ENCODE results near the gene RARA.
A peak's percentile ranks its signal among the peaks of the same experiment; 100 is the strongest.
"Not testable (repeated sequence)": the region's sequence is repeated elsewhere in the genome, so short reads cannot be mapped to it uniquely, and the experiment has no call there.

RARA gene

DNA sequence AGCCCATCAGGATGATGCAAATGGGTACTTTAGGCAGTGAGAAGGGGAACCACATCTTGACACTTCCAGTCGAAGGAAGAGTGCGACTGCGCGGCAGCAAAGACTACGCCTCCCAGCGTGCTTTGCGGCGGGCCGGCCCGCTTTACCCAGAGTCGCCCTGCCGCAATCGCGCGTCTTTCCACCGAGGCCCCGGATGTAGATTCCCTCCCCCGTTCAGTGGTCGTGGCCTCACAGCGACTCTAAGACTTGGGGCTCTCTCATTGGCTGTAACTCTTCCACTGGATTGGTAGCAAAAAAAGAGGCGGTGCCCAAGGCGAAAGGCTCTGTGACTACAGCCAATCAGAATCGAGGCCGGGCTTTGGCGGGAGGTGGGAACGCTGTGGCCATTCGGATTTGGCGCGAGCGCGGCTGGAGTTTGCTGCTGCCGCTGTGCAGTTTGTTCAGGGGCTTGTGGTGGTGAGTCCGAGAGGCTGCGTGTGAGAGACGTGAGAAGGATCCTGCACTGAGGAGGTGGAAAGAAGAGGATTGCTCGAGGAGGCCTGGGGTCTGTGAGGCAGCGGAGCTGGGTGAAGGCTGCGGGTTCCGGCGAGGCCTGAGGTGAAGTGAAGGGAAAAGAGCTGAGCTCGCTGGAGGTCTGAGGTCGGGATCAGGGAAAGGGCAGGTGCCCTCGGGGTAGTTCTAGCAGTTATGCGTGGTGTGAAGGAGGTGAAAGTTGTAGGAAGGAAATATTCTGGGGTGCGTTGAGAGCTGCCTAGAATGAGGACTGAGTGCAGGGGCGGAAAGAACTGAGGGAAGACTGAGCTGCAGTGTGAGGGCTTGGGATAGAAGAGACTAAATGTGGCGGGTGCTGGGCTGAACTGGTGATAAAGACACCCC is 21.2 kb upstream of the RARA start, which contains the start of gene CDC6:
Gene CDC6 (plus strand): TSS at position 386 of the 876 bp plus-strand sequence. CDS start 1,542 bp downstream, outside the sequence.
- H3K27ac Mint-ChIP-seq: peak within 1 kb of the TSS; percentile 98
- no peaks in the 10 kb centered on the region for H3K27me3 Mint-ChIP-seq
- DNase-seq: peak; percentile 98
- H3K36me3 Mint-ChIP-seq: peaks cover 14 to 23% of the 10 kb centered on the region in 2 donors
- no peaks in the 10 kb centered on the region for H3K9me3 Mint-ChIP-seq
- peak; percentile 93 to 95 for ATAC-seq (replicated peaks)
- peaks cover 19 to 31% of the 10 kb centered on the region in 2 donors for H3K4me1 Mint-ChIP-seq
- H3K4me3 Mint-ChIP-seq: peak within 1 kb of the TSS; percentile 88 to 100

DNA sequence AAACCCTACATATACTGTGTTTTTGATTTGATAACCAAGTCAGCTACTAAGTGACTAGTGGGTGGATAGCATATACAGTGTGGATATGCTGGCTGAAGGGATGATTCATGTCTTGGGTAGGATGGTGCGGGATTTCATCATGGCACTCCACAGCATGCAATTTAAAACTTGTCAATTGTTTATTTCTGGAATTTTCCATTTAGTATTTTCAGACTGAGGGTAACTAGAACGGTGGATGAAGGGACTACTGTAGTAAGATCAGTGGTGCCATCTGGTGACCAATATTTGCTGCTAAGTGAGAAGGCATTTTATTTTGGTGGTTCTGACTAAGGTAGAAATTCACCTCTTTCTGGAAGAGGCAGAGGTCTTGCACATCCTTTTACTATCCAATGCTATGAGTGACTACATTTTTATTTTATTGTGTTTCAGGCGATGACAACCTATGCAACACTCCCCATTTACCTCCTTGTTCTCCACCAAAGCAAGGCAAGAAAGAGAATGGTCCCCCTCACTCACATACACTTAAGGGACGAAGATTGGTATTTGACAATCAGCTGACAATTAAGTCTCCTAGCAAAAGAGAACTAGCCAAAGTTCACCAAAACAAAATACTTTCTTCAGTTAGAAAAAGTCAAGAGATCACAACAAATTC is 18.2 kb upstream of the RARA start:
- no peak overlapping the region for H3K27ac Mint-ChIP-seq
- H3K27me3 Mint-ChIP-seq: no peaks in the 10 kb centered on the region
- DNase-seq: no peak
- H3K9me3 Mint-ChIP-seq: no peaks in the 10 kb centered on the region
- peaks cover 15 to 30% of the 10 kb centered on the region in 2 donors for H3K36me3 Mint-ChIP-seq
- peaks cover 15 to 24% of the 10 kb centered on the region in 2 donors for H3K4me1 Mint-ChIP-seq
- no peak for ATAC-seq (replicated peaks)
- no peak overlapping the region for H3K4me3 Mint-ChIP-seq

DNA sequence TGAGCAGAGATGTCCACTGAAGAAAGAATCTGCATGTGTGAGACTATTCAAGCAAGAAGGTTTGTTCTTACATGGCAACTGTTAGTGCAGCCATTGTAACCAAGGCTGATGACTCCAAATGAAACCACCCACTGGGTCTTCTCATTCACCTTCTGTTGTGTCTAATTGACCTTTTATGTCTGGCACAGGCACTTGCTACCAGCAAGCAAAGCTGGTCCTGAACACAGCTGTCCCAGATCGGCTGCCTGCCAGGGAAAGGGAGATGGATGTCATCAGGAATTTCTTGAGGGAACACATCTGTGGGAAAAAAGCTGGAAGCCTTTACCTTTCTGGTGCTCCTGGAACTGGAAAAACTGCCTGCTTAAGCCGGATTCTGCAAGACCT is 17.7 kb upstream of the RARA start:
- ATAC-seq (replicated peaks) (no peak), DNase-seq (no peak)
- no peak overlapping the region for H3K4me3 Mint-ChIP-seq
- H3K36me3 Mint-ChIP-seq: peaks cover 17 to 33% of the 10 kb centered on the region in 2 donors
- H3K4me1 Mint-ChIP-seq: peaks cover 15 to 24% of the 10 kb centered on the region in 2 donors
- H3K9me3 Mint-ChIP-seq: no peaks in the 10 kb centered on the region
- H3K27ac Mint-ChIP-seq: no peak overlapping the region
- H3K27me3 Mint-ChIP-seq: no peaks in the 10 kb centered on the region

DNA sequence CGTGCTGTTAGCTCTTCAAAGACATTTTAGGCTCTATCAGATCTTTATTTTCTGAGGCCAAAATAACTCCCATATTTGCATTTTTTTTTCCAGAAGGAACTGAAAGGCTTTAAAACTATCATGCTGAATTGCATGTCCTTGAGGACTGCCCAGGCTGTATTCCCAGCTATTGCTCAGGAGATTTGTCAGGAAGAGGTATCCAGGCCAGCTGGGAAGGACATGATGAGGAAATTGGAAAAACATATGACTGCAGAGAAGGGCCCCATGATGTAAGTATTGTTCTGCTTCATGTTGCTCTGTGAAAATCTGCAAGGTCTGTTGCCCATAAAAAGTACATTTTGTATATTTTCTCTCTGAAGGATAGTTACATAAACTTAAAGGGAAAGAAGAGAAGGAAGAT is 15.6 kb upstream of the RARA start:
- H3K4me3 Mint-ChIP-seq: no peak overlapping the region
- DNase-seq: no peak
- peaks cover 6 to 13% of the 10 kb centered on the region in 2 donors for H3K4me1 Mint-ChIP-seq
- H3K27ac Mint-ChIP-seq: no peak overlapping the region
- no peaks in the 10 kb centered on the region for H3K9me3 Mint-ChIP-seq
- H3K27me3 Mint-ChIP-seq: no peaks in the 10 kb centered on the region
- H3K36me3 Mint-ChIP-seq: peaks cover 17 to 39% of the 10 kb centered on the region in 2 donors
- ATAC-seq (replicated peaks): no peak

DNA sequence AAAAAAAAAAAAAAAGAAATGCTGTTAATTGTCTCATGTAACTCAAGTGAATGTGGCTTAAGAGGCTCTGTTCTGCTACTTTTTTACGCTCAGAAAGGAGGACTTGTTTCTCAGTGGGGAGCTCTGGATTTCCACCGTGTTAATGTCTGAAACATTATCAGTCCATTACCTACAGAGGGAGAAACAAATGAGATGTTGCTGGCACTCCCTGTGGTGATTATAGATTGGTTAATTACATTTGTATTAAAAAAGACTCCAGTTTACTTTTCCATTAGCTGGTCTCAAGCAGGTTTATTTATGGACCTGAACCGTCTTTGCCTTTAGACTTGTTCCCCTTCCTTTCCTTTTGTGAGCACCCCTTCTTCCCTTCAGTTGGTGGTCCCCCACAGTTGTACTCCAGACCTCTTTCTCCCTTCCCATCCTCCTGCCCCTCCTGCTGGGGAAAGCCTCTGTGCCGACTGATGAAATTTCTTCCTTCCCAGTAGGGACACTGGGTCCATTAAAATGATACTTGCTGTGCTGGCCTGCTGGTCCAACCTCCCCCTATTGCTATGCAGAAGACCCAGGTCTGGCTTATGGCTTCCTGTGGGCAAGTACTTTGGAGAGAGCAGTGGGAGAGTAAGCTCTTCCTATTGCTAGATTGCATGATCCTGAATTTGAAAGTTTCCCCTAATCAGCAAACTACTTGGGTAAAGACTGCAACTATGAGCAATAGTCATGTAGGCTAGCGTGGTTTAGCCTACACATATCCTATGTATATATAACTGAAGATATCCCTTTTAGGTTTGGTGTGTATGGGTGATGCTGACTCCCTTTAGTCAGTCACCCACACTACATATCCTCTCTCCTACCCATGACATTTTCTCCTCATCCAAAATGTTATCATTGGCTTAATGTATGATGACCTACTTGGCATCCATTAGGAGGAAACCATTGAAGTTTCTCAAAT is 13.2 kb upstream of the RARA start:
- H3K9me3 Mint-ChIP-seq: no peaks in the 10 kb centered on the region
- H3K27ac Mint-ChIP-seq: no peak overlapping the region
- no peaks in the 10 kb centered on the region for H3K27me3 Mint-ChIP-seq
- H3K4me3 Mint-ChIP-seq: no peak overlapping the region
- ATAC-seq (replicated peaks) (no peak), DNase-seq (no peak)
- H3K36me3 Mint-ChIP-seq: peaks cover 24 to 37% of the 10 kb centered on the region in 2 donors
- peaks cover 3% of the 10 kb centered on the region in 2 donors for H3K4me1 Mint-ChIP-seq

DNA sequence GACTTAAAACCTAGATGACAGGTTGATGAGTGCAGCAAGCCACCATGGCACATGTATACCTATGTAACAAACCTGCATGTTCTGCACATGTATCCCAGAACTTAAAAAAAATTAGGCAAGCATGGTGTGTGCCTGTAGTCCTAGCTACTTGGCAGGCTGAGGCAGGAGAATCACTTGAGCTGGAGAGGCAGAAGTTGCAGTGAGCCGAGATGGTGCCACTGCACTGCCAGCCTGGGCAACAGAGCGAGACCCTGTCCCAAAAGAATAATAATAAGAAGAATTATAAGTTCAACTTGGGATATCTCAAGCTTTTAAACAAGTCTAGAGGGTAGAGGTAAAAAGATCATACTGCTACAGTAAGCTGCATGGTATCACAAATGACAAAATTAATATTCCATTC is 11.5 kb upstream of the RARA start:
- Mint-ChIP-seq H3K36me3 (peaks cover 20 to 37% of the 10 kb centered on the region in 2 donors), H3K4me3 (no peak overlapping the region), H3K27ac (no peak overlapping the region), H3K4me1 (no peaks in the 10 kb centered on the region), H3K9me3 (no peaks in the 10 kb centered on the region), H3K27me3 (no peaks in the 10 kb centered on the region)
- ATAC-seq (replicated peaks): no peak
- DNase-seq: no peak

DNA sequence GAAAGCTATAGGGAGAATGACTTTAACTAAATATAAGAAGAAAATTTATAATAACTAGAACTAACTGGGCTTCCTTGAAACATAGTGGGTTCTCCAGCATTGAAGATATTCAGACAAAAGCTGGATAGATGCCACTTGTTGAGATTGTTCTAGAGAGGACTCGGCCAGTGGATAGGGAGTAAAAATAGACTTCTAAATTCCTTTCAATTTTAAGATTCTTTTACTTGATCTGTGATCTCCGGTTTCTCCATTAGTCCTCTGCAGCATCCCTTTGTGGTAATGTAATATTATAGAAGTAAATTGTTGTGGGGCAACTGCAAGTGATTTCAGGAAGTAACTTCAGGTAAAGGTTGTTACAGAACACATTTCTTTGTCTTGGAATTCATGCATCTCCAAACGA is 10.3 kb upstream of the RARA start:
- Mint-ChIP-seq H3K36me3 (peaks cover 23 to 38% of the 10 kb centered on the region in 2 donors), H3K27me3 (no peaks in the 10 kb centered on the region), H3K9me3 (no peaks in the 10 kb centered on the region), H3K4me3 (no peak overlapping the region), H3K4me1 (peaks cover 7 to 8% of the 10 kb centered on the region in 2 donors), H3K27ac (no peak overlapping the region)
- DNase-seq (no peak), ATAC-seq (replicated peaks) (no peak)

DNA sequence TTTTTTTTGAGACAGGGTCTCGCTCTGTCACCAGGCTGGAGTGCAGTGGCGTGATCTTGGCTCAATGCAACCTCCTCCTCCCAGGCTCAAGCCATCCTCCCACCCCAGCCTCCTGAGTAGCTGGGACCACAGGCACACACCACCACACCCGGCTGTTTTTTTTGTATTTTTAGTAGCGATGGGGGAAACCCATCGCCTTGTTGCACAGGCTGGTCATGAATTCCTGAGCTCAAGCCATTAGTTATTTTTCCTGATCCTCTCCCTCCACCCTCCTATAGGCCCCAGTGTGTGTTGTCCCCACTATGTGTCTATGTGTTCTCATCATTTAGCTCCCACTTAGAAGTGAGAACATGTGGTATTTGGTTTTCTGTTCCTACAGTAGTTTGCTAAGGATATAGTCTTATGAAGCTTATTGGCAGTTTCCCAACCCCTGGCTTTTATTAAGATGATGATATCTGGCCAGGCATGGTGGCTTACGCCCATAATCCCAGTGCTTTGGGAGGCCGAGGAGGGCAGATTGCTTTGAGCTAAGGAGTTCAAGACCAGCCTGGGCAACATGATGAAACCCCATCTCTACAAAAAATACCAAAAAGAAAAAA is 9.7 kb upstream of the RARA start:
- DNase-seq; H3K9me3 Mint-ChIP-seq; H3K27me3 Mint-ChIP-seq; H3K27ac Mint-ChIP-seq; H3K4me3 Mint-ChIP-seq; ATAC-seq (replicated peaks); H3K4me1 Mint-ChIP-seq: not testable (repeated sequence)
- peaks cover 23 to 39% of the 10 kb centered on the region in 2 donors for H3K36me3 Mint-ChIP-seq

DNA sequence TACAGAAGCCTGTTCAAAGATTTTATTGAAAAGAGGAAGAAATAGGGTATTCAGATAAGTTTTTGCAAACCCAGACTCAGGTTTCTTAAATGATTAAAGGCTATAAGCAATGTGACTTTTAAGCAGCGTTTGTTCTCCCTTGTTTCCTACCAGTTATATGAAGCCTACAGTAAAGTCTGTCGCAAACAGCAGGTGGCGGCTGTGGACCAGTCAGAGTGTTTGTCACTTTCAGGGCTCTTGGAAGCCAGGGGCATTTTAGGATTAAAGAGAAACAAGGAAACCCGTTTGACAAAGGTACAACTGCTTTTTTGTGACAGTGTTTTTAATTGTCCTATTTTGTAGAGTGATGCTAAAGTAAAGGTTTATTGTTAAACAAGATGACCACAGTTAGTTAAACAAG is 7.7 kb upstream of the RARA start:
- Mint-ChIP-seq H3K4me1 (peaks cover 7 to 8% of the 10 kb centered on the region in 2 donors), H3K27ac (no peak overlapping the region), H3K27me3 (no peaks in the 10 kb centered on the region), H3K4me3 (no peak overlapping the region), H3K36me3 (peaks cover 20 to 31% of the 10 kb centered on the region in 2 donors), H3K9me3 (no peaks in the 10 kb centered on the region)
- no peak for DNase-seq
- no peak for ATAC-seq (replicated peaks)

DNA sequence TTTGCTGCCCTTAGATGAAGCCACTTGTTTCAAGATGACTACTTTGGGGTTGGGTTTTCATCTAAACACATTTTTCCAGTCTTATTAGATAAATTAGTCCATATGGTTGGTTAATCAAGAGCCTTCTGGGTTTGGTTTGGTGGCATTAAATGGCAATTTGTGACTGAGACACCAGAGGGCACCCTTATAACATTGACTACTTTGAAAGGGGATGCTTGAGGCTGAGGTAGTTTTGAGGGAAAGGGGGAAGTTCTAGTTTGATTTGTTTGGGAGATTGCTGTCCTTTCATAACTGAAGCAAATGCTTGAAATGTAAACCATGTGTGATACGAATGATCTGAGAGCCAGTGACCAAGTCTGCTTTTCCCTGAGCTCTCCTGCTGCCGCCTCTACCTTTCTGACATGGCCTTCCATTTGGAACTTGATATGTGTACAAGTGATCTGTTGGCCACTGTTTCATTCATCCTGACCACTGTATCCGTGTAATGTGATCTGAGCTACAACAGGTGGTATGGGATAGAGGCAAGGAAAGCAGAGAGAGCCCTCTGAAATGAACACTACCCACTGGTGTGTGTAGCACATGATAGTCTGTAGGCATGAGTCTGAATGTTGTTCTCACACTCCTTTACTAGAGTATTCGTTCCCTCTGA is 5.8 kb upstream of the RARA start:
- no peak for DNase-seq
- H3K4me3 Mint-ChIP-seq: no peak overlapping the region
- no peak overlapping the region for H3K27ac Mint-ChIP-seq

DNA sequence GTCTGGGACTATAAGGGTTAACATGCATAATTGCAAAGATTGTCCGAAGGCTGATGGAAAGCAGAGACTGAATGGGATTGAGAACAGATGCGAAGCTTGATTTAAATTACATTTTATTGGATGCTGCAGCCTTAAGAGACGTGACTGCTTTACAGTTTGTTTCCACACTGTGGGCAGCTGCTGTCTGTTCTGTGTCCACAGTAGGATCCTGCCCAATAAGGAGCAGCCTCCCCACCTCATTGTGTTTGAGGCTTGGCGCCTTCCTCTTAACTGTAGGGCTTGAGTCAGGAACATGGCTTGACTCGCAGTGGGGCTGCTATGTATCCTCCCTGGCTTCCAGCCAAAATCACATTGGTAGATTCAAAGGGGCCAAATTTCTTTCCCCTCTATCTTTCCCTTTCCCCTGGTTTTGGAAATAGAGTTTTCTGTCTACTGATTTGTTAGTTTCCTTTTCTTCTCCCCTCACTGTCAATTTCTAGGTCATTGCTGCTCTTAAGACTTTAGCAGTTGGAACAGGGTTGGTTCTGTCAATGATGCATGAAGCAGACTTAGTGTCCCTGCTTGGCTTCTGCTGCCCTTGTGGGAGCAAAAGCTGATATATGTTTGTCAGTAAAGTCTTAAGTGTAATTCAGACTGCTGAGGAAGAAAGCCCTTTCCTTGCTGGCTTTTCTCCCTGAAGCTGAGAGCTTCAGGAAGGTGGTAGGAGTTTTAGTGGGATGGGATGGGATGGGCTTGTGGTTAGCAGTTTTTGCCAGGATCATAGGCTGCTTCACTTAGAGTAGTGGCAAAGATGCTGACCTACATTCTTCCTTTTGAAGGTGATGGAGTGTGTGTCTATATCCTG is 5.0 kb upstream of the RARA start:
- no peaks in the 10 kb centered on the region for H3K27me3 Mint-ChIP-seq
- no peak overlapping the region for H3K27ac Mint-ChIP-seq
- ATAC-seq (replicated peaks): no peak
- DNase-seq: no peak
- peaks cover 14 to 18% of the 10 kb centered on the region in 2 donors for H3K36me3 Mint-ChIP-seq
- H3K9me3 Mint-ChIP-seq: no peaks in the 10 kb centered on the region
- no peak overlapping the region for H3K4me3 Mint-ChIP-seq
- peaks cover 8 to 11% of the 10 kb centered on the region in 2 donors for H3K4me1 Mint-ChIP-seq

More for the DNA sequence above, 5.8 kb upstream of the RARA start:
- peaks cover 8 to 11% of the 10 kb centered on the region in 2 donors for H3K4me1 Mint-ChIP-seq
- peak; percentile 74 to 79 for ATAC-seq (replicated peaks)
- no peaks in the 10 kb centered on the region for H3K9me3 Mint-ChIP-seq
- H3K27me3 Mint-ChIP-seq: no peaks in the 10 kb centered on the region
- H3K36me3 Mint-ChIP-seq: peaks cover 17 to 21% of the 10 kb centered on the region in 2 donors

DNA sequence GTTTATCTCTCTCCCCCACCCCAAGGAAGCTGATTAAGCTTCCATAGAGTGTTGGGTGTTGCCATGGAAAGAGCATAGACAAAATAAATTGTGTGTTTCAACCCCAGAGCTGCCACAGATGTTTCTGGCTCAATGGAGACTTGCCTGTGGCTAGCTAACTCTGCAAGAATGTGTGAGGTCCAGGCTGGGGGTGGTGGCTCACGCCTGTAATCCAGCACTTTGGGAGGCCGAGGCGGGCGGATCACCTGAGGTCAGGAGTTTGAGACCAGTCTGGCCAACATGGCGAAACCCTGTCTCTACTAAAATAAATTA is 4.5 kb upstream of the RARA start:
- not testable (repeated sequence) for H3K4me3 Mint-ChIP-seq; ATAC-seq (replicated peaks); H3K27ac Mint-ChIP-seq; H3K9me3 Mint-ChIP-seq; H3K27me3 Mint-ChIP-seq; DNase-seq
- Mint-ChIP-seq H3K4me1 (peaks cover 8 to 11% of the 10 kb centered on the region in 2 donors), H3K36me3 (peaks cover 10 to 15% of the 10 kb centered on the region in 2 donors)

DNA sequence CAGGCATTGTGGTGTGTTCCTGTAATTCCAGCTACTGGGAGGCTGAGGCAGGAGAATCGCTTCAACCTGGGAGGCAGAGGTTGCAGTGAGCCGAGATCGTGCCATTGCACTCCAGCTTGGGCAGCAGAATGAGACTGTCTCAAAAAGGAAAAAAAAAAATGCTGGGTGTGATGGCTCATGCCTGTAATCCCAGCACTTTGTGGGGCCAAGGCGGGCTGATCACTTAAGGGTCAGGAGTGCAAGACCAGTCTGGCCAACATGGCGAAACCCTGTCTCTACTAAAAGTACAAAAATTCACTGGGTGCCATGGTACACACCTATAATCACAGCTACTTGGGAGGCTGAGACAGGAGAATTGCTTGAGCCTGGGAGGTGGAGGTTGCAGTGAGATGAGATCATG is 4.1 kb upstream of the RARA start:
- H3K27ac Mint-ChIP-seq; H3K27me3 Mint-ChIP-seq; H3K9me3 Mint-ChIP-seq; ATAC-seq (replicated peaks); H3K4me3 Mint-ChIP-seq; DNase-seq: not testable (repeated sequence)
- Mint-ChIP-seq H3K4me1 (peaks cover 8 to 11% of the 10 kb centered on the region in 2 donors), H3K36me3 (peaks cover 9 to 15% of the 10 kb centered on the region in 2 donors)

Measured in stimulated activated naive B cell treated with anti-CD40 and anti-IgM and Interleukin-4, amounts not matched to agents 10 μg/mL and 1 μg/mL and 100 μg/mL, for 72 hours (primary cell).